Stomach (tissue), 4 donors: ENCODE results near the gene BOLA1.

ENCODE experiments used
- POLR2A ChIP-seq, 4 donors: fragments of 450-650 bp; IDR thresholded peaks; one replicate each; pipeline ENCODE4 v1.6.1; 2016; ENCODE audit warnings: antibody characterized with exemption in 4 of 4, control low read depth in 2 of 4, mild to moderate bottlenecking in 1 of 4, moderate library complexity in 1 of 4
- TF ChIP-seq, protein P1 (sequence below), 7 experiments: fragments of 450-650 bp in 4 of 7; fragments of 200-600 bp in 3 of 7; sonication (generic) in 3 of 7; IDR thresholded peaks; one replicate each; pipeline ENCODE4 v1.5.1; 2016 to 2019; ENCODE audit warnings: antibody characterized with exemption in 7 of 7, control low read depth in 2 of 7, mild to moderate bottlenecking in 1 of 7

DNA sequence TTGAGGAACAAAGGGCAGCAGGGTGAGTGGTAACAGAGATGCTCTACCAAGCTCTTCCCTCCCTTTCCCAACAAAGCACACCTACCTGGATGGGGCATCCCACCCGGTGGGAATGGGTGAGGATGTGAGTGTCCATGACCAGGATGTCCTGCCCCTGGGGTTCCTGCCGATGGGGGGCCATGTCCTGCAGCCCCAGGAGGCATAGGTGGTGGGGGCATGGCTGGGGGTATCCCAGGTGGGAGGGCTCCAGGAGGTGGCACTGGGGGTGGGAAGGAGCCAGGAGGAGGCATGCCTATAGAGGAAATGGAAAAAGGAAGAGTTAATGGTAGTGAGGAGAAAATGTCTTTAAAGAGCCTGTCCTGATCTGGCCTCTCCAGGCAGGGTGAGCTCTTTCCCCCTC is 26.4 kb downstream of the BOLA1 start:
- TF ChIP-seq, protein P1, sequence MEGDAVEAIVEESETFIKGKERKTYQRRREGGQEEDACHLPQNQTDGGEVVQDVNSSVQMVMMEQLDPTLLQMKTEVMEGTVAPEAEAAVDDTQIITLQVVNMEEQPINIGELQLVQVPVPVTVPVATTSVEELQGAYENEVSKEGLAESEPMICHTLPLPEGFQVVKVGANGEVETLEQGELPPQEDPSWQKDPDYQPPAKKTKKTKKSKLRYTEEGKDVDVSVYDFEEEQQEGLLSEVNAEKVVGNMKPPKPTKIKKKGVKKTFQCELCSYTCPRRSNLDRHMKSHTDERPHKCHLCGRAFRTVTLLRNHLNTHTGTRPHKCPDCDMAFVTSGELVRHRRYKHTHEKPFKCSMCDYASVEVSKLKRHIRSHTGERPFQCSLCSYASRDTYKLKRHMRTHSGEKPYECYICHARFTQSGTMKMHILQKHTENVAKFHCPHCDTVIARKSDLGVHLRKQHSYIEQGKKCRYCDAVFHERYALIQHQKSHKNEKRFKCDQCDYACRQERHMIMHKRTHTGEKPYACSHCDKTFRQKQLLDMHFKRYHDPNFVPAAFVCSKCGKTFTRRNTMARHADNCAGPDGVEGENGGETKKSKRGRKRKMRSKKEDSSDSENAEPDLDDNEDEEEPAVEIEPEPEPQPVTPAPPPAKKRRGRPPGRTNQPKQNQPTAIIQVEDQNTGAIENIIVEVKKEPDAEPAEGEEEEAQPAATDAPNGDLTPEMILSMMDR (IDR thresholded peaks at IDR 0.05): no peak
- TF ChIP-seq POLR2A (IDR thresholded peaks at IDR 0.05): no peak
